ENCODE measurements around the gene TMEM39B.
"Not testable (repeated sequence)": the region's sequence is repeated elsewhere in the genome, so short reads cannot be mapped to it uniquely, and the experiment has no call there.

Gene TMEM39B

DNA sequence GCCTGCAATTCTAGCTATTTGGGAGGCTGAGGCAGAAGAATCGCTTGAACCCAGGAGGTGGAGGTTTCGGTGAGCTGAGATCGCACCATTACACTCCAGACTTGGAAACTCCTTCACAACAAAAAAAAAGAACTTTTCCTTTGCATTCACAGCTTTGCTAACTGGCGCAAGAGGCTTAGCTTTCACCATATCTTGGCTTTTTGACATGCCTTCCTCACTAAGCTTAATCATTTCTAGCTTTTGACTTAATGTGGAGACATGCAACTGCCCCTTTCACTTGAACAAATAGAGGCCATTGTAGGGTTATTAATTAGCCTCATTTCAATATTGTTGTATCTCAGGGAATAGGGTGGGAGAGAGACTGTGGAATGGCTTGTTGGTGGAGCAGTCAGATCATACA, 43.8 kb downstream of the TMEM39B start:
- in situ Hi-C loops (cut with MboI; ENCODE audit: low pct_unique_long_range_greater_than_20kb, low sequenced_read_pairs, unreplicated experiment): no loop called here

DNA sequence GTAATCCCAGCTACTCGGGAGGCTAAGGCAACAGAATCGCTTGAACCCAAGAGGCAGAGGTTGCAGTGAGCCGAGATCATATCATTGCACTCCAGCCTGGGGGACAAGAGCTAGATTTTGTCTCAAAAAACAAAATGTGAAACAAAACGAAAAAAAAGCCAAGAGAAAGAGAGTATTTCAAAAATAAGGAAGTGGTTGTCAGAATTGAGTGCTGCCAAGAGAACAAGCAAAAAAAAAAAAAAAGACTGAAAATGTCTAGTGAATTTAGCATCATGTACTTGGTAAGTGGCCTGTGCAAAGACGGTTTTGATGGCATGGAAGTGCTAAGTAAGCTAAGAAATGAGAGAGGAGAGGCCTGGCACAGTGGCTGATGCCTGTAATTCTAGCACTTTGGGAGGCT, 49.4 kb downstream of the TMEM39B start:
- in situ Hi-C loops (cut with MboI; ENCODE audit: low pct_unique_long_range_greater_than_20kb, low sequenced_read_pairs, unreplicated experiment): no loop called here
- TF ChIP-seq, protein P1, sequence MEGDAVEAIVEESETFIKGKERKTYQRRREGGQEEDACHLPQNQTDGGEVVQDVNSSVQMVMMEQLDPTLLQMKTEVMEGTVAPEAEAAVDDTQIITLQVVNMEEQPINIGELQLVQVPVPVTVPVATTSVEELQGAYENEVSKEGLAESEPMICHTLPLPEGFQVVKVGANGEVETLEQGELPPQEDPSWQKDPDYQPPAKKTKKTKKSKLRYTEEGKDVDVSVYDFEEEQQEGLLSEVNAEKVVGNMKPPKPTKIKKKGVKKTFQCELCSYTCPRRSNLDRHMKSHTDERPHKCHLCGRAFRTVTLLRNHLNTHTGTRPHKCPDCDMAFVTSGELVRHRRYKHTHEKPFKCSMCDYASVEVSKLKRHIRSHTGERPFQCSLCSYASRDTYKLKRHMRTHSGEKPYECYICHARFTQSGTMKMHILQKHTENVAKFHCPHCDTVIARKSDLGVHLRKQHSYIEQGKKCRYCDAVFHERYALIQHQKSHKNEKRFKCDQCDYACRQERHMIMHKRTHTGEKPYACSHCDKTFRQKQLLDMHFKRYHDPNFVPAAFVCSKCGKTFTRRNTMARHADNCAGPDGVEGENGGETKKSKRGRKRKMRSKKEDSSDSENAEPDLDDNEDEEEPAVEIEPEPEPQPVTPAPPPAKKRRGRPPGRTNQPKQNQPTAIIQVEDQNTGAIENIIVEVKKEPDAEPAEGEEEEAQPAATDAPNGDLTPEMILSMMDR (IDR thresholded peaks at IDR 0.05; ENCODE audit: extremely low read depth, insufficient read depth, missing control alignments): no peak
- no peak for DNase-seq (ENCODE audit: low spot score)

More for the DNA sequence above, 43.8 kb downstream of the TMEM39B start:
- TF ChIP-seq, protein P1 (IDR thresholded peaks at IDR 0.05; ENCODE audit: extremely low read depth, insufficient read depth, missing control alignments): no peak
- DNase-seq (ENCODE audit: low spot score): no peak

DNA sequence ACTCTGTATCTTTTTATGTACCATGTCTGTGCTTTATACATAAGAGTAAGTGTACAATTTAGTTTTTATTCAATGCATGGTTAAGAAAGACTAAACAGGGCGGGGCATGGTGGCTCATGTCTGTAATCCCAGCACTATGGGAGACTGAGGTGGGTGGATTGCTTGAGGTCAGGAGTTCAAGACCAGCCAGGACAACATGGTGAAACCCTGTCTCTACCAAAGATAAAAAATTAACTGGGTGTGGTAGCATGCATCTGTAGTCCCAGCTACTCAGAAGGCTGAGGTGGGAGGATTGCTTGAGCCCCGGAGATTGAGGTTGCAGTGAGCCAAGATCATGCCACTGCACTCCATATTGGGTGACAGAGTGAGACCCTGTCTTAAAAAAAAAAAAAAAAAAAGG, 50.6 kb downstream of the TMEM39B start:
- in situ Hi-C loops (cut with MboI; ENCODE audit: low pct_unique_long_range_greater_than_20kb, low sequenced_read_pairs, unreplicated experiment); DNase-seq (ENCODE audit: low spot score): not testable (repeated sequence)

DNA sequence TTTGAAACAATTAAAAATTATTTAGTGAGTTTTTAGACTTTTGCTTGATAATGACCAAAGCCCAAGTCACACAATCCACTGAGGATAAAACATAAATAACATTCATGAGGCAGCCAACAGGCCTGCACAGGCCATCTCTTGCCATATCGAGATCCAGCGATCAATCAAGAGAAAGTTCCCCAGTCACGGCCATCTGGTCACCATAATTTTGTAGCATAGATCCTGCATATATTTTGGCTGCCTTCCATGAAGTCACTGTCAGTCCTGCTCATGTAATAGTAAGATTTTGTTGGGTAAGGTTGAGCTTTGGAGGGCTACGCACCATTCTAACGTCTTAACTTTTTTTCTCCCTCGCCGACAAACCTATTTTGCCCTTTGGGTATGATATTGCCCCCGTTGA, 52.6 kb downstream of the TMEM39B start:
- in situ Hi-C loops (cut with MboI; ENCODE audit: low pct_unique_long_range_greater_than_20kb, low sequenced_read_pairs, unreplicated experiment): no loop called here
- TF ChIP-seq, protein P1 (IDR thresholded peaks at IDR 0.05; ENCODE audit: extremely low read depth, insufficient read depth, missing control alignments): no peak
- no peak for DNase-seq (ENCODE audit: low spot score)

DNA sequence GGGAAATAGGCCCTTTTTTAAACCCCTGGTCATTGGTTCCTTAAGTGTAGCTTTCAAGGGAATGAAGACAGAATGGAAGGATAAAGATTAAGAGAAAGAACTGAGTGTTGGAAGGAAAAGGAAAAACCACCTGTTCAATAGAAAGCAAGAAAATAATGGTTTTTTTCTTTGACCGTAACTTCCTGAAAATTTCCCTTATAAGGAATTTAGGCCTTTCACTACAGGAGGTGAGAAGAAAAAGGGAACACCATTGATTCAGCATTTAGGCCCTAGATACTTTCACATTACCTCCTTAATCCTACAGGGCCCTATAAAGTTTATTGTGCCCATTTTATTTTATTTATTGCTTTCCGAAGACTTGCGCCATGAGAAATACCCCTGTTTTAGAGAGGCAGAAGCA, 54.0 kb downstream of the TMEM39B start:
- TF ChIP-seq, protein P1 (IDR thresholded peaks at IDR 0.05; ENCODE audit: extremely low read depth, insufficient read depth, missing control alignments): no peak
- in situ Hi-C loops (cut with MboI; ENCODE audit: low pct_unique_long_range_greater_than_20kb, low sequenced_read_pairs, unreplicated experiment): no loop called here

DNA sequence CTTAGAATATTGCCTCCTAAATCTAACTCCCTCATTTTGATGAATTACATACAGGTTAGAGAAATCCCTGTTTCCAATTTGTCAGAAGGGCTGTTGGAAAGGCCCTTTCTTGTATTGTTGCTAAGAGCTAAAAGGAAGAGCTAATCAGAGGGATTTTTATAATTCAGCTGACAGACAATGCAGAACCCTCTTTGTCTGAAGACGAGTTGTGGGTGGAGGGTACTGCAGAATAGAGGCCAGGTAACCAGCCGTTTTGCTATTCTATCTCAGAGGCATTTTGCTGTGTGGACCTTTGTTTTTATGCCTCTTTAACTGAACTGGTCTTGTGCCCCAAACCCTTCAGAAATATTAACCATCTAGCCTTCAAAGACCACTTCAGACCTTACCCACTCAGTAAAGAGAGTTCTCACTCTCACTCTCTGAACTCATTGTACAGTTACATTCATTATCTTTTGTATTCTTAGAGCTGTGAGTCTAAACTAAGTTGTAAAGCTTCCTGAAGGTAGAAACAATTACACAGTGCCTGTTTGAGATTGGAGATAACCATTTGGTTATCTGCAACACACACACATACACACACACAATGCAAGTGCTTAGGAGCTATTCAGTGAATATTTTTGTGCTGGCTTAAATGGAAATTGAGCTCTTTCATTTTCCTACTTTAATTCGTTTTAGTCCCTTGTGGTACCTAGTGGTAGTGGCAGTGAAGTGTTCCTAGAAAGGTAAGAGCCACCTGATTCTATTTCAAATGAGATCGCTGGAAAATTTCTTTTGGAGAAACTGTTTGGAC, 54.9 kb downstream of the TMEM39B start:
- DNase-seq (ENCODE audit: low spot score): no peak
- TF ChIP-seq, protein P1 (IDR thresholded peaks at IDR 0.05; ENCODE audit: extremely low read depth, insufficient read depth, missing control alignments): no peak
- in situ Hi-C loops (cut with MboI; ENCODE audit: low pct_unique_long_range_greater_than_20kb, low sequenced_read_pairs, unreplicated experiment): no loop called here

More for the DNA sequence above, 54.0 kb downstream of the TMEM39B start:
- DNase-seq (ENCODE audit: low spot score): no peak

DNA sequence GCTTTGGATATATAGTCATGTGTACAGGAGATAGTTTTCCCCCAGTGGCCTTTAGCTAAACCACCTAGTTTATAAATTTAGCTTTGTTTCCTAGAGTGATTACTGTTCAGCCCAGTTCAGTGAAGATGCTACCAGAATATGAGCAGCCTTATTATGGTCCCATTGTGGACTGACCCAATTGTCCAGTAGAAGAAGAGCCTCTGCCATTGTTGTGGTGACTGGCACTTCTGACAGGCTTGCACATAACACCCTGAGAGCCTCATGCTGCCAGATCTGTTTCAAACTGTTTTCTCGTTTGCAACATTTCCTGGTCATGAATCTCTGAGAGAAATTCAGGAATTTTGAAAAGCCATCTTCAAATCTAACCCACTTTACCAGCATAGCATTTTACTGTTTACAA, 55.7 kb downstream of the TMEM39B start:
- DNase-seq (ENCODE audit: low spot score): no peak
- TF ChIP-seq, protein P1 (IDR thresholded peaks at IDR 0.05; ENCODE audit: extremely low read depth, insufficient read depth, missing control alignments): no peak
- in situ Hi-C loops (cut with MboI; ENCODE audit: low pct_unique_long_range_greater_than_20kb, low sequenced_read_pairs, unreplicated experiment): no loop called here
